ENCODE data around the gene SRGAP3.

The SRGAP3 gene

DNA sequence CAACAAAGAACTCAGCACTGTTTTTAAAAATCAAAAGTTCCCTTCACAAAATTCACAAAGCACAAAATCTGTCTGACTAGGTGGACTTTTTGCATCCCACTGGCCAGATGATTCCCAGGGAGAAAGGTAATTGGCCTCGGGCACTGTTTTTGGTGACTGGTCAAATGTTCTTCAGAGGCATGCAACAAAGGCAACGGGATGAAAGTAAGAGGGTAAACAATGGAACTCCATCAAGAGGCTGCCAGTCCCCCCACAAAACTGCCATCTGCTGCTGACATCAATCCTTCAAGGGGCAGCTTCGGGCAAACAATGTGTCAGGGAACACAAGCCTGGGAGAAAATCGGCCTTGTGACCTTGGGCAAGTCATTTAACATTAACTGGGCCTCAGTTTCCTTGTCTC lies 3.3 kb downstream of the SRGAP3 start:
- TF ChIP-seq ZNF274 (IDR thresholded peaks at IDR 0.05; ENCODE audit: low read depth, low read length): no peak
- H3K4me3 ChIP-seq (ENCODE audit: low read length): no peak overlapping the region

DNA sequence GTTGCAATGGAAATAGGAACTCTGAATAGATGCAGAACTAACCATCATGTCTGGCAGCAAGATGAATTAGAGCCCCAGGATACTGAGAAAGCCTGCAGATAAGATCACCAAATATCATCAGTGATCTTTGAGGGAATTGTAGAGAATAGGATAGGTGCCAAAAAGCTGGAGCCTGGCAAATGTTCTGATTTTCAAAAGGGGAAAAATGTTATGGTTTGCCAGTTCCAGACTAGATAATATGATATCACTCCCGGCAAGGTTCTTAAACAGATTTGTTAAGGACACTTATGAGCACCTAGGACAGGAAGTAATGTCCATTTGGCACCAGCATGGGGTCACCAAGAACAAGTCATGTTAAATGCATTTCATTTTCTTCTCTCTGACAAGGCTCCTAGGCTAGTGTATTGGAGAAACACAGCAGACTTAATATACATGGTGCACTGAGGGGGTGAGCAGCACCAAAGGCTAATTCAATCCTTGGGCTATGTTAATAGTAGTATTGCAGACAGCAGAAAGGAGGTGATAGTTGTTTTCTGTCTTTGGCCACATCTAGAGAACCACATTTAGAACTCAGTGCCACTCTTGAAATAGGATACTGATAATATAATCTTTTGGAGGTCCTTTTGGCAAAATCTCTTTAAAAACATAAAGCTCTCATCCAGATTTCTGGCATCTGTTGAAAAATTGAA lies 4.8 kb downstream of the SRGAP3 start:
- no peak for TF ChIP-seq ZNF274 (IDR thresholded peaks at IDR 0.05; ENCODE audit: low read depth, low read length)
- H3K4me3 ChIP-seq (ENCODE audit: low read length): no peak overlapping the region

DNA sequence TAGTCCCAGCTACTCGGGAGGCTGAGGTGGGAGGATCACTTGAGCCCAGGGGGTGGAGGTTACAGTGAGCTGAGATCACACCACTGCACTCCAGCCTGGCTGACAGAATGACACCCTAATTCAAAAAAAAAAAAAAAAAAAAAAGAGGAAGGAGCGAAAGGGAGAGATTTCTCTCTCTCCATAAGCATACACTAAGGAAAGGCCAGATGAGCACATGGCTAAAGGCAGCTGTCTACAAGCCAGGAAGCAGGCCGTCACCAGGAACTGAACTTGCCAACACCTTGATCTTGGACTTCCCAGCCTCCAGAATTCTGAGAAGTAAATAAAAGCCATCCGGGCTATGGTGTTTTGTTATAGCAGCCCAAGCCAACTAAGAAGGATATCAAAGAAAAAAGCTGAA lies 7.5 kb downstream of the SRGAP3 start:
- TF ChIP-seq ZNF274 (IDR thresholded peaks at IDR 0.05; ENCODE audit: low read depth, low read length): no peak

GRCh38 chr3:9239680-9240079 lies 9.8 kb downstream of the SRGAP3 start:
- no peak overlapping the region for H3K4me3 ChIP-seq (ENCODE audit: low read length)
- no peak for TF ChIP-seq ZNF274 (IDR thresholded peaks at IDR 0.05; ENCODE audit: low read depth, low read length)

More for the DNA sequence above, 7.5 kb downstream of the SRGAP3 start:
- no peak overlapping the region for H3K4me3 ChIP-seq (ENCODE audit: low read length)

DNA sequence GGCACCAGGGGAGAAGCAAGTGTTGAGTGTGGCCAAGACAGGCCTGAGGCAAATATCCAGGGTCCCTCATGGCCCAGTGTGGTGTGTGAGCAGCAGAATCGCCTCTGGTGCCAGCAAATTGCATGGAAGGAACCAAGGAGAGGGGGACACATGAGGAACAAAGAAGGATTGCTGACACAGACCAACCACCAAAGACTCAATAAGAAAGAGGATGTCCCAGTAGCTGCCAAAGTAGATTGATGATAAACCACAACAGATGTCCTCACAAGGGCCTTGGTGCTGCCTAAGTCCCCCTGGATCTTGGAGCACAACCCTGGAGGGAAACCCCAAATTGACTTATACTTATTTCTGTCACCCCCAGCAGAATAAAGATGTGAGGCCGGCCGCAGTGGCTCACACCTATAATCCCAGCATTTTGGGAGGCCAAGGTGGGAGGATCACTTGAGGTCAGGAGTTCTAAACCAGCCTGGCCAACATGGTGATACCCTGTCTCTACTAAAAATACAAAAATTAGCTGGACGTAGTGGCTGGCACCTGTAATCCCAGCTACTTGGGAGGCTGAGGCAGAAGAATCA lies 10.6 kb downstream of the SRGAP3 start:
- TF ChIP-seq ZNF274 (IDR thresholded peaks at IDR 0.05; ENCODE audit: low read depth, low read length): no peak
- H3K4me3 ChIP-seq (ENCODE audit: low read length): no peak overlapping the region

DNA sequence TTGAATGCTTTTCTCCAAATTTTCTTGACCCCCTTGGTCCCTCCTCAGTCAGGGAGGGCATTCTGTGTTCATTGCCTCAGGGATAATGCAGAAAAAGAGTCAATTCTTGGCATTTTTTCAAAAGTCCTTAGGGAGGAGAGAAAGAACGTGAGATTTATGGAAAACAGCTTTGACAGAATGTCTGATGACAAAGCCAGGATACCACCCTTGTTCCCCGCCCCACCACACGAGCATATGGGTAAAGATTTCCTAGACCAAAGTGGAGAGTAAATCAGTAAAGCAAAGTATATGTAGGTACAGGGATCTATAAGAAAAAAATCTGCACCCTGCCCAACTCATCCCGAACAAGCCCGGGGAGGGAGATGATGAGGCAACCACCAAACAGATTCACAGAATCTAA lies 11.2 kb downstream of the SRGAP3 start:
- no peak for TF ChIP-seq ZNF274 (IDR thresholded peaks at IDR 0.05; ENCODE audit: low read depth, low read length)
- H3K4me3 ChIP-seq (ENCODE audit: low read length): no peak overlapping the region

DNA sequence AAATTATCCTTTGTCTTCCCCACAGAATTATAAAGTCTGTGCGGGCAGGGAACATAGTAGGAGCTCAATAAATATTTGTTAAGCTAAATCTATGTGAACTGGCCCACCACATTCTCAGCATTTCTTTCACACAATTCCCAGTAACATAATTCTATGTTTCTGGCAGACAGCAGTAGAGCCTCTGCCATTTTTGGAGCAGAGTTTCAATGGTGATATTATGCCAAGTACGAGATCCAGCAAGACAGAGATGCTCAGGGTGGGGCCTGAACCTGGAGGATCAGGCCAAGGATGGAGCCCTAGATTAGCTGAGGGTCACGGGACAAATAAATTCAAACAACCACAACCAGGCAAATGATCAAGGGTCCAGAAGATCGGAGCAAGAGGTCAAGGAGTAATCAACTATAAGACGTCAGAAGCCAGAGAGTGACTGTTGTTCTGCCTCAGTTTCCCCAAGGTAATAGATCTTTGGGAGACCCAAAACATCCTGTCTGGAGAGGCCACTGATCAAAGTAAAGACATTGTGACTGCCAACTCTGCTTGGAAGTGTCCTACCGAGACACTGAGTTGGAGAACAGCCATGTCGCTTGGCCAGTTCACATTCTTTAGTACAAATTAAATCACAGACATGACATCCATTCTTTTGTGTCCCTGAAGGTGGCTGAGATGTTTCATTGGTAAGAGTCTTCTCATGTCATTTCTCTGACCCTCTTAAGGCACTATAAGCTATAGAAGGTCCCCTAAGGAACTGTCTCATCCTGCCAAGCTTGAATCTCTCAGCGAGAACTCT lies 15.4 kb downstream of the SRGAP3 start:
- TF ChIP-seq ZNF274 (IDR thresholded peaks at IDR 0.05; ENCODE audit: low read depth, low read length): no peak
- no peak overlapping the region for H3K4me3 ChIP-seq (ENCODE audit: low read length)

- TF ChIP-seq ZNF274 (IDR thresholded peaks at IDR 0.05; ENCODE audit: low read depth, low read length): no peak
- no peak overlapping the region for H3K4me3 ChIP-seq (ENCODE audit: low read length)
Observed at GRCh38 chr3:9233101-9233500, 16.3 kb downstream of the SRGAP3 start.

GRCh38 chr3:9231937-9232336 lies 17.5 kb downstream of the SRGAP3 start:
- TF ChIP-seq ZNF274 (IDR thresholded peaks at IDR 0.05; ENCODE audit: low read depth, low read length): no peak
- H3K4me3 ChIP-seq (ENCODE audit: low read length): no peak overlapping the region

GRCh38 chr3:9231471-9231870 lies 18.0 kb downstream of the SRGAP3 start:
- TF ChIP-seq ZNF274 (IDR thresholded peaks at IDR 0.05; ENCODE audit: low read depth, low read length): no peak
- H3K4me3 ChIP-seq (ENCODE audit: low read length): no peak overlapping the region

- H3K4me3 ChIP-seq (ENCODE audit: low read length): no peak overlapping the region
Observed at GRCh38 chr3:9231006-9231405, 18.4 kb downstream of the SRGAP3 start.

GRCh38 chr3:9230596-9230995 lies 18.9 kb downstream of the SRGAP3 start:
- no peak overlapping the region for H3K4me3 ChIP-seq (ENCODE audit: low read length)
- TF ChIP-seq ZNF274 (IDR thresholded peaks at IDR 0.05; ENCODE audit: low read depth, low read length): no peak

More at GRCh38 chr3:9231006-9231405, 18.4 kb downstream of the SRGAP3 start:
- no peak for TF ChIP-seq ZNF274 (IDR thresholded peaks at IDR 0.05; ENCODE audit: low read depth, low read length)

GRCh38 chr3:9229879-9230278 lies 19.6 kb downstream of the SRGAP3 start:
- H3K4me3 ChIP-seq (ENCODE audit: low read length): no peak overlapping the region
- TF ChIP-seq ZNF274 (IDR thresholded peaks at IDR 0.05; ENCODE audit: low read depth, low read length): no peak

- no peak for TF ChIP-seq ZNF274 (IDR thresholded peaks at IDR 0.05; ENCODE audit: low read depth, low read length)
- H3K4me3 ChIP-seq (ENCODE audit: low read length): no peak overlapping the region
Observed at GRCh38 chr3:9229325-9229724, 20.1 kb downstream of the SRGAP3 start.

DNA sequence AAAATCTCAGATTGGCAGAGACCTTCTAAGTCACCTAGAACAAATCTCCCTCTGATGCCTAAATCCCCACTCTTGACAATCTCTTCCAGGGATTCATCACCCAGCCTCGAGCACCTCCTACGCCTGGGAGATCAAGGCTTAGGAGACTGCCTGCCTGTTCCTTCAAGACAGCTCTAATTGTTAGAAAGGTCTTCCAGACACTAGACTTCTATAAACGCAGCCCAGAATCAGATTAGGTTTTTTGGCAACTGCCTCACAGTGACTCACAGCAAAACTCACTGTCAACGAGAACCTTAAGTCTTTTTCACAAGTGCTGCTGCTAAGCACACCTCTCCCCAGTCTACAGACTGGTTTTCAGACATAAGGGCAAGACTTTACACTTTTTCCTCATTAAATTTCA lies 23.1 kb downstream of the SRGAP3 start:
- no peak for TF ChIP-seq ZNF274 (IDR thresholded peaks at IDR 0.05; ENCODE audit: low read depth, low read length)
- H3K4me3 ChIP-seq (ENCODE audit: low read length): no peak overlapping the region
